BJ (cell line): Measurements from ENCODE around the gene GBGT1. TPM values are rescaled to one million over a fixed set of nuclear protein-coding genes. Genes with fewer than 3 reads are reported as not detected.
"Not testable (repeated sequence)": the region's sequence is repeated elsewhere in the genome, so short reads cannot be mapped to it uniquely, and the experiment has no call there.

ENCODE experiments used
- CTCF ChIA-PET: fragments of 350-600 bp; formaldehyde crosslinking; extraction: SDS; loops from one replicate; lab custom pipeline; 2021; ENCODE audit warnings: antibody characterized with exemption, inconsistent platforms; lab: Yijun Ruan, JAX
- POLR2A ChIA-PET: fragments of 300-600 bp; sonication (Branson Sonifier 250); formaldehyde crosslinking; extraction: SDS; loops from one replicate; lab custom pipeline; 2021; ENCODE audit warnings: antibody characterized with exemption; lab: Charles Lee
- DNase-seq: peaks from one replicate; pipeline ENCODE4 v3.0.0-alpha.2; 2011; ENCODE audit warnings: low read depth
- H3K27me3 ChIP-seq: 2 replicates; pipeline ENCODE4 v1.6.0; 2011; ENCODE audit warnings: low read length; ENCODE audit not compliant: control insufficient read depth, insufficient read depth
- H3K36me3 ChIP-seq: 2 replicates; pipeline ENCODE4 v1.5.1; 2011; ENCODE audit warnings: low read length; ENCODE audit not compliant: control insufficient read depth, insufficient read depth
- H3K4me3 ChIP-seq: 2 replicates; pipeline ENCODE4 v1.5.1; 2011; ENCODE audit warnings: low read depth, mild to moderate bottlenecking, control low read depth, low read length
- polyA minus RNA-seq: library from RNA; depleted of rRNA, polyadenylated mRNA; stranded (reverse); fragments of >200 nt; gene quantifications from 2 replicates; pipeline ENCODE4 v1.2.3, GENCODE V29; 2011; rRNA and poly(A)+ RNA removed
- polyA plus RNA-seq: library from polyadenylated mRNA; depleted of rRNA; stranded (reverse); fragments of >200 nt; gene quantifications from 2 replicates; pipeline ENCODE4 v1.2.3, GENCODE V29; 2011; rRNA removed
- TF ChIP-seq, protein P1 (sequence below): IDR thresholded peaks from 2 replicates; pipeline ENCODE4 v1.5.1; 2011; ENCODE audit warnings: low read depth, mild to moderate bottlenecking, control low read depth, inconsistent platforms, low read length, moderate library complexity; ENCODE audit not compliant: insufficient read depth

GBGT1 gene
- polyA plus RNA-seq = 5.0 and 10.3 TPM in 2 replicates
- 8.2 and 11.3 TPM in 2 replicates for polyA minus RNA-seq

DNA sequence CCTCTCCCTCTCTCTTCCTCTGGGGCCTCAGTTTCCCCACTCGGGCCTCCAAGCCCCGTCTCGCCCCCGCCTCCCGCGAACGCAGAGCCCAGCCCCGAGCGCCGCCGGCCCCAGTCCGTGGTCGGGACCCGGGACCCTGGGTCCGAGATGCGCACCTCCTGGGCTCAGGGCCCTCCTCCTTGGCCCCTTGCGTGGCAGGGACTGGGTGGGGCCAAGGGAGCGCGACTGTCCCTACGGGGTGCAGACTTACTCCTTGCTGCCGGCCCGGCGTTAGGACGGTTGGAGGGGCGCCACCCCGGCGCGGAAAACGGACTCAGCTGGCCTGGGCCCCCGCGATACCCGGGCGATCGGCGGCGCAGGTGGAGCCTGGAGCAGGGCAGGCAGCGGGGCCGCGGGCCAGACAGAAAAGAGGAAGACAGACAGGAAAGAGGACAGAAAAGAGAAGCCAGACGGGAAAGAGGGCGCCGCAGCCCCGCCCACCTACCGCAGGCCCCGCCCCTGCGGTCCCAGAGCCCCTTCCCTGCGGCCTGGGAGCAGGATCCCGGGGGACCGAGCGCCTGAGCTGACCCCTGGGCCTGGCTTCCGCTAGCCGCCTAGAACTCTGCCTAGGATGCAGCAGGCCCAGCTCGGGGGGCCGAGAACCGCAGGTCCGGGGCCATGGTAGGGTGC is at the start of gene GBGT1:
Gene GBGT1, minus strand, starts transcription at position 411 of the 669 bp plus-strand sequence. CDS start 1,502 bp downstream, outside the sequence.
- ChIA-PET POLR2A (interaction anchor here (0.6 kb wide), 1 partner anchor 9 kb away, joined by 3 read pairs; no protein-coding TSS in a partner anchor), CTCF (interaction anchor here (1.0 to 1.1 kb wide), 2 partner anchors 11 to 16 kb away, joined by 4 to 5 read pairs; no protein-coding TSS in a partner anchor)

DNA sequence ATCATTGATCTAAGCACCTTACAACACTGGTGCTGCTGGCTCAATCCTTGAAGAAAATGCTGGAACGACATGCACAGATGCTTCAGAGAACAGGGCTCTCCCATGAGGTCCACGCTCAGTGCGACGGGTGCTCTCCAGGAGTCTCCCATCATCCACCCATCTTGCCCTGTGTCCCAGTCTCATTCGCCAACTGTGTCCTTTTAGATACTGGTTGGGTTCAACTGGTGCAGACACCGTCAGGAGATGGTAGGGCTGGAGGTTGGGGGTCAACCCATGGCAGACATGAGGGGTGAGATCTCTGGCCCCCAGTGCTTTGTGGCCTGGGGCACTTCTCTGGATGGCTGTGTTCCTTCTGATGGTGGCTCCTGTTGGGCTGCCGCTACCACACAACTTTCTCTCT is 46.9 kb upstream of the GBGT1 start:
- TF ChIP-seq, protein P1, sequence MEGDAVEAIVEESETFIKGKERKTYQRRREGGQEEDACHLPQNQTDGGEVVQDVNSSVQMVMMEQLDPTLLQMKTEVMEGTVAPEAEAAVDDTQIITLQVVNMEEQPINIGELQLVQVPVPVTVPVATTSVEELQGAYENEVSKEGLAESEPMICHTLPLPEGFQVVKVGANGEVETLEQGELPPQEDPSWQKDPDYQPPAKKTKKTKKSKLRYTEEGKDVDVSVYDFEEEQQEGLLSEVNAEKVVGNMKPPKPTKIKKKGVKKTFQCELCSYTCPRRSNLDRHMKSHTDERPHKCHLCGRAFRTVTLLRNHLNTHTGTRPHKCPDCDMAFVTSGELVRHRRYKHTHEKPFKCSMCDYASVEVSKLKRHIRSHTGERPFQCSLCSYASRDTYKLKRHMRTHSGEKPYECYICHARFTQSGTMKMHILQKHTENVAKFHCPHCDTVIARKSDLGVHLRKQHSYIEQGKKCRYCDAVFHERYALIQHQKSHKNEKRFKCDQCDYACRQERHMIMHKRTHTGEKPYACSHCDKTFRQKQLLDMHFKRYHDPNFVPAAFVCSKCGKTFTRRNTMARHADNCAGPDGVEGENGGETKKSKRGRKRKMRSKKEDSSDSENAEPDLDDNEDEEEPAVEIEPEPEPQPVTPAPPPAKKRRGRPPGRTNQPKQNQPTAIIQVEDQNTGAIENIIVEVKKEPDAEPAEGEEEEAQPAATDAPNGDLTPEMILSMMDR = no peak
- Histone ChIP-seq H3K27me3 (peaks cover 1% of the 10 kb centered on the region; the same call in 1 of the 2 replicates), H3K36me3 (no peaks in the 10 kb centered on the region), H3K4me3 (no peak overlapping the region)
- no peak for DNase-seq
- POLR2A ChIA-PET = no interaction called here
- CTCF ChIA-PET = no interaction called here

More for the DNA sequence above, at the start of gene GBGT1:
- Histone ChIP-seq H3K4me3 (peak within 1 kb of the TSS; percentile 67), H3K36me3 (no peaks in the 10 kb centered on the region; the same call in 1 of the 2 replicates), H3K27me3 (no peaks in the 10 kb centered on the region)
- TF ChIP-seq, protein P1 = 0 out of 2 replicates have a peak, but pooled peaks have one; percentile 1
- no peak for DNase-seq

DNA sequence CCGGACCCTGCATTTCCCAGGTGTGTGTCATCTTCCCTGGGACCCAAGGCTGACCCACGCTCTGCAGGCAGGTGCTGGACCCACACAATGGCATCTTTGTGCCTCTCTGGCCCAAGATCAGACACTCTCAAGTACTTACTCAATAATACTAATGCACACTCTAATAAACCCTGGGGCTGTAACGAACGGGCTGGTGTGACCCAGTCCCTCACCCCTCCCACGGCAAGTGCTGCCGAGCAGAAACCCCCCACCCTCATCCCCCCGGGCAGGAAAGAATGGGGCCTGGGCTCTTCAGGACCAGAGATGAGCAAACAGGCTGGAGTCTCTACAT is 46.5 kb upstream of the GBGT1 start:
- Histone ChIP-seq H3K4me3 (no peak overlapping the region), H3K36me3 (no peaks in the 10 kb centered on the region), H3K27me3 (peaks cover 1% of the 10 kb centered on the region; the same call in 1 of the 2 replicates)
- ChIA-PET POLR2A (no interaction called here), CTCF (no interaction called here)
- DNase-seq = no peak
- TF ChIP-seq, protein P1 = no peak

DNA sequence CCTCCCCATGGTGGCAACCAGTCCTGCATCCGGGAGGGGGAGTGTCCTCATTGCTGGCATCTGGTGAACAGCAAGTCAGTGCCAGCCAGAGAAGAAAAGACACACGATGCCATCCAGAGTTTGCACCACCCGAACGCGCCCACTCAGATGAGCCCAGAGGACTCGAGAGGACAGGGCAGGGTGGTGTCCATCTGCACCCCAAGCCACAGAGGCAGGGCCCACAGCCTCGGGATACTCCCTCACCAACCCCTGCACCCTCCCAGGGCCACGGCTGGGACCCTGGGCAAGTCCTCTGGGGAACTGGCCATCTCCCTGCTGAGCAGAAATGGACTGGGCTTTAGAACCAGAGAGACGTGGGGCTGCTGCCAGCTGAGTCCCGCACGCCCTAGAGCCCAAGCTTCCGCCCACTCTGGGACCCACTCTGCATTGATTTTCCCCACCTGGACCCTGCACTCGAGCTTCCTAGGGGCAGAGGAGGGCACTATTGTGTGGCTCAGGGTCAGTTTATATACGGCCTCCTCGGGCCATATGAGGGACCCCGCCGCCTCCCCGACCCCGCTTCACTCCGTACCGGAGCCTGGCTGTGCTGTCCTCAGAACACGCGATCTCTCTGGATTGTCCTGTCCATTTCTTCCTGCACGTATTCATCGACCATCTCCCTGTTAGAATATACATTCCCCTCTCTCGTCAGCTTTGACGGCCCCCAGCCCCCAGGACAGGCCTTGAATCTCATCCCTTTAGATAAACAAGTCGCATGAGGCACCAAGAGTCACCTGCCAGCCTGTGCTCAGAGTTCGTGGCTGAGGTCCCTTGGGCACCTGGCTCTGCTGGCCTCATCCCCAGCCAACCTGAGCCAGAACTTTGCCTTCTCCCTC is 45.9 kb upstream of the GBGT1 start:
- H3K27me3 ChIP-seq, H3K4me3 ChIP-seq, DNase-seq, POLR2A ChIA-PET, H3K36me3 ChIP-seq, CTCF ChIA-PET: not testable (repeated sequence)

DNA sequence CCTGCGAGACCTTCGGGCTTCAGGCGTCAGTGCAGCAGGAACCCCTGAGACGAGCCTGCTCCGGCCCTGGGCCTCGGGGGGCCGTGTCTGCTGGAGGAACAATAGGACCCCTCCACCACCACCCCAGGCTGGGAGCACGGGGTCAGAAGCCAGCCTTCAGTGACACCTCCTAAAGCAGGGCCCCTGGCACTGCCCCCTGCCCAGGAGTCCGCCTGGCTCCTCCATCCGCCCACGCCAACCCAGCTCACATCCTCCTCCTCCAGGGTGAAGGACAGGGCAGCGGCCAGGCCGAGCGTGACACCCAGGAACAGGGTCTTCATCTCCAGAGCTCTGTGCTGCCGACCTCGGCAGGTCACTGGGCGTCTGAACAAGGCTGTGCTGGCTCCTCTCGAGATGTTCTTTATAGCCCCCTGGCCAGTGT is 45.2 kb upstream of the GBGT1 start, which contains the start of gene OBP2B:
Gene OBP2B, minus strand, starts transcription at position 371 of the 421 bp plus-strand sequence. Its CDS starts 51 bp downstream, at position 320.
- H3K27me3 ChIP-seq, H3K36me3 ChIP-seq, H3K4me3 ChIP-seq, DNase-seq, CTCF ChIA-PET, POLR2A ChIA-PET: not testable (repeated sequence)

DNA sequence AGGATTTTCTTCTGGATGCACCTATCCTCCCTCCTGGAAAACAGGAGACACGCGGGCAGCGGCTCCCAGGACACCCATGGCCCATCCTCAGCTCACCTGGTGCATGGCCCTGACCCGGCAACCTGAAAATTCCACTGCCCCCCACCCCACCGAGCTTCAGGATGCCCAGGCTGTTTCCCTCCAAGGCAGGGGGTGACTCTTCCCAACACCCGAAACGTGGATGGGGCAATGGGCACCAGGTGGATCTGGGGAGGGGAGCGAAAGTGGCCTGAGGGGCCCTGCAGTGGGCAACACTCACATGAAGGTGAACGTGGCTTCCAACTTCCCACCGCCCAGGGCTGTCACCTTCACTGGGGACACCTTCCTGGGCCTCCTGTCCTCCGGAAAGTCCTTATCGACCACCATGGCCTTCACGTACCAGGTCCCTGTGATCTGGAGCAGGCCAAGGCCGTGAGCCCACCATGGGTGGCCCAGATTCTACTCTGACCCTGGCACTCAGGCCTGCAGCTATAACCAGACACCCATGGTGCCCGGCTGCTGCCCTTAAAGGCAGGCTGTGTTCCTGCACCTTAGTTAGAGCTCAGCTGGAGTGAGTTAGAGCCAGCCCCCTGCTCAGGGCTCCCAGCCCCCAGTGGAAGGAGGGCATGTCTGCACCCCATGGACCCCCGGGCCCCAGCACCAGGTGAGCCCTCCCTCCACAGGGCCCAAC is 44.6 kb upstream of the GBGT1 start:
- DNase-seq, H3K4me3 ChIP-seq, CTCF ChIA-PET, H3K27me3 ChIP-seq, POLR2A ChIA-PET, H3K36me3 ChIP-seq: not testable (repeated sequence)
